ENCODE measurements around the gene USP6NL. TPM values are rescaled to one million over a fixed set of nuclear protein-coding genes. Genes with fewer than 3 reads are reported as not detected.

The USP6NL gene
- total RNA-seq, 4 donors from 2014 or later, result 13.9 to 17.1 (median 15.8) TPM

DNA sequence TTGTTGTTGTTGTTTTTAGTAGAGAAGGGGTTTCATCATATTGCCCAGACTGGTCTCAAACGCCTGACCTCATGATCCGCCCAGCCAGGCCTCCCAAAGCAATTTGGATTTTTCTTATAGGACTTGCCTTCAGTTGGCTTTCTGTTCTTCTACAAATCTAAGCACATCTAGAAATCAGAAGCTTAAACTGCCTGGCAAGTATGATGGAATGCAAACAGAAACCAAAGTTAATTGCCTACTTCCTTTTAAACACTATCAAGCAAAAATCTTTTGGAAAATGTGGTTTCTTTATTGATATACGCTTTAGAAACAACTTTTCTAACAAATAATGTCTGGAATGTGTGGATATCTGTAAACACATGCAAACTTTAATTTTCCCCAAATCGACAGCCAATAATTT, 64.9 kb downstream of the USP6NL start:
- ATAC-seq (ENCODE audit: low FRiP score), result no peak
- no peak for DNase-seq (ENCODE audit: low spot score)
- TF ChIP-seq, protein P1, sequence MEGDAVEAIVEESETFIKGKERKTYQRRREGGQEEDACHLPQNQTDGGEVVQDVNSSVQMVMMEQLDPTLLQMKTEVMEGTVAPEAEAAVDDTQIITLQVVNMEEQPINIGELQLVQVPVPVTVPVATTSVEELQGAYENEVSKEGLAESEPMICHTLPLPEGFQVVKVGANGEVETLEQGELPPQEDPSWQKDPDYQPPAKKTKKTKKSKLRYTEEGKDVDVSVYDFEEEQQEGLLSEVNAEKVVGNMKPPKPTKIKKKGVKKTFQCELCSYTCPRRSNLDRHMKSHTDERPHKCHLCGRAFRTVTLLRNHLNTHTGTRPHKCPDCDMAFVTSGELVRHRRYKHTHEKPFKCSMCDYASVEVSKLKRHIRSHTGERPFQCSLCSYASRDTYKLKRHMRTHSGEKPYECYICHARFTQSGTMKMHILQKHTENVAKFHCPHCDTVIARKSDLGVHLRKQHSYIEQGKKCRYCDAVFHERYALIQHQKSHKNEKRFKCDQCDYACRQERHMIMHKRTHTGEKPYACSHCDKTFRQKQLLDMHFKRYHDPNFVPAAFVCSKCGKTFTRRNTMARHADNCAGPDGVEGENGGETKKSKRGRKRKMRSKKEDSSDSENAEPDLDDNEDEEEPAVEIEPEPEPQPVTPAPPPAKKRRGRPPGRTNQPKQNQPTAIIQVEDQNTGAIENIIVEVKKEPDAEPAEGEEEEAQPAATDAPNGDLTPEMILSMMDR (IDR thresholded peaks at IDR 0.05), result no peak

DNA sequence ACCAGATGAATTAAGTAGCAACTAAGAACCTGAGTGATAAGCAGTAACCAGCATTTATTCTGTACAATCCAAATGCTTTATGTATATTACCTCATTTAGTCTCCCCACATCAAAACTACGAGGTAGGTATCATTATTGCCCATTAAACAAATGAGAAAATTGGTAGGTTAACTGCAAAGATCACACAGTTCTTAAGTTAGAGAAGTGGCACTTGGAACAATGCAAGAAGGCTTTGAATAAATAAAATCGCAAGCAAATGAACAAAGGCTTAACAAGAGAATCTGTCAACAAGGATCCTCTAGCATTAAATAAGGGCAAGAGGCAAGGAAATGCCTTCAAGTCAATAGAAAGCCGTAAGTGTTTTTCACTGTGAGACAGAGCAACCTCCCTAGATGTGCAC, 70.2 kb downstream of the USP6NL start:
- TF ChIP-seq, protein P1 (IDR thresholded peaks at IDR 0.05), result no peak
- DNase-seq (ENCODE audit: low spot score) (no peak), ATAC-seq (ENCODE audit: low FRiP score) (no peak)

DNA sequence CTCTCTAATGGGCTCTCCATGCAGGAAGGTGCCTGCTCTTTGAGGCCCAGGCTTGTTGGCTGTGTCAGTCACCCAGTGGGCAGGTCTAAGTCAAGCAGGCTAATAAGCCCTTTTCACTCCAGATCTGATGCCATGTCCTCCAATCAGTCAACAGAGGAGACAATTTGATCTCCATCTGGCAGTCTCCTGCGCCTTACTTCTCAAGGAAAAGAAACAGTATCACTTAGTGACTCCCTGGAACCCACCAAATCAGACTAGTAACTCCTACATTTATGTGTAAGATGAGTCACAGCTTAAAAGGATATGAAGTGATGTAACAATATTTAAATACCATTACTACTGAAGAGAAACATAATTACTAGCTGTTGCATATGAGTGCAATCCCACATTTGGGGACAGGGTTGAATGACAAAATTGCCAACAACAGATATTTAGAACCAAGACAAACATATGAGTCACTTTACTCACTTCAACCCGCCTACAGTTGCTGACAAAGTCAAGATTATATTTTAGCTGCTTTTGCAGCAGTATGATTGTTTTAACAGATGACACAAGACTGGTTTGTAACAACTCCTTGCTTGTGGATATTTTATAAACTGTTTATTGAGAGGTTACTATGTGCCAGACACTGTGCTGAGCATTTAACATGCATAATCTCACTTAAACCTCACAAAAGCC, 72.1 kb downstream of the USP6NL start:
- no peak for DNase-seq (ENCODE audit: low spot score)
- ATAC-seq (ENCODE audit: low FRiP score), result no peak

DNA sequence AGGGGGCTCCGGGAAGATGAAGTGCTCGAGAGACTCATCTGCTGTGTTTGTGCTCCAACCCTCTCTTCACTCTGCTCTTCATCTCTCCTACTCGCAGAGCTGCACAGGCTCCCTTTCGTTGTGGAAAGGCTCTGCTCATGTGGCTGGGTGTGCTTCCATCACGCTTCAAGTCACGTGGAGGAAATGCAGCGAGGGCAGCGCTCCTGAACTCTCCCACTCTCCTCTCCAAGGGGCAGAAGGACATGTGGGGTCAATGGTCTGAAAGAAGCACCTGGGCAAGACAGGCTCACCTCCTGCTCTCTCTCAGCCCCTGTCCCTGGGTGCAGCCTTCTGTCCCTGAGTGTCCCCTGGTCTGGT, 72.6 kb downstream of the USP6NL start:
- DNase-seq (ENCODE audit: low spot score), result no peak
- TF ChIP-seq, protein P1 (IDR thresholded peaks at IDR 0.05), result no peak
- ATAC-seq (ENCODE audit: low FRiP score), result no peak

More for the DNA sequence above, 72.1 kb downstream of the USP6NL start:
- TF ChIP-seq, protein P1 (IDR thresholded peaks at IDR 0.05), result no peak

DNA sequence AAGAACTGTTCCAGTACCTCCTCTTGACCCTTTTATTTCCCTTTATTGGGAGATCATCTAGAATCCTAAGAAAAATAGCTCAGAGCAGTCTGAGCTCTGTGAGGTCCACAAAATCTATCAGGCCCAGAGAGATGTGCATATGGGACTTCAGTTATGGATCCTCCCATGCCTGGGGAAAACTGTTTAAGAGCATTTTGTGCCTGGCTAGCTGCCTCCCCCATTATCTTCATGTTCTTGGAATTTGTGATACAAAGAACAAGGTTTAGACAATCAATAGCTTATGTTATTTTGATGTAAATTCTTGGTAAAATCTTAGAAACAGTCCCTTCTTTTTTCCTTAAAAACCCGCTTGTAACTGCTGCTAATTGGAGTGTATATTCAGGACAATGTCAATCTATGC, 75.2 kb downstream of the USP6NL start:
- no peak for ATAC-seq (ENCODE audit: low FRiP score)
- DNase-seq (ENCODE audit: low spot score), result no peak
- TF ChIP-seq, protein P1 (IDR thresholded peaks at IDR 0.05), result no peak

DNA sequence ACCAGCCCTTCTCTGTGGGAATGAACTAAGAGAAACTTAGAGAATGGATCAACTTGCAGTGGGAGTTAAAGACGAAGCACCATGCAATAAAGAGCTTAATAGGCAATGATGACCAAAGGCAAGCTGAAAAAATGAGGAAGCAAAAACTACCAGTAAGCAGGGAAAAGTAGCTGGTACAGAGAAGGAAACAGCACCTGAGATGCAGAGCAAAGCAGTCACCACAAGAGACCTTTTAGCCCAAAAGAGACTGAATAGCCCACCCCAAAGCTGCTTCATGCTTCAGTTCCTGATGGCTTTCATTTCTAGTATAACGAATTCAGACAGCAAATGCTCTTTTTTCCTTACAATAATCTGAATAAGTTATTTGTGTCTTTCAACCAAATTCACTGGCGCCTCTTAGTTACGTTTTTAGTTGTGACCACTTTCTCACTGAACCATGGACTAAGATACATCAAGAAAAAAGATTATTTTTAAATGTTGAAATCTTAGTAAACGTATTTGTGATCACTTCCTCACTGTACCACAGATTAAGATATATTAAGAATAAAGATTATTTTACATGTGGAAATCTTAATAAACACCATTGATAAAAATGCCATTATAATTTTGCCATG, 76.0 kb downstream of the USP6NL start:
- ATAC-seq (ENCODE audit: low FRiP score) (no peak), DNase-seq (ENCODE audit: low spot score) (no peak)
- TF ChIP-seq, protein P1 (IDR thresholded peaks at IDR 0.05), result no peak

GRCh38 chr10:11533328-11533781, 78.1 kb downstream of the USP6NL start:
- DNase-seq (ENCODE audit: low spot score) (no peak), ATAC-seq (ENCODE audit: low FRiP score) (peak; percentile 46)
- TF ChIP-seq, protein P1 (IDR thresholded peaks at IDR 0.05), result no peak

All from omental fat pad (tissue), 4 donors.